SH-SY5Y (cell line): ENCODE data around the gene BTG4.

Experiments
- GATA2 ChIP-seq: IDR thresholded peaks from 2 replicates; pipeline ENCODE4 v1.6.1; 2011; ENCODE audit warnings: mild to moderate bottlenecking, low read depth, low read length
- GATA3 ChIP-seq: IDR thresholded peaks from 2 replicates; pipeline ENCODE4 v1.6.1; 2011; ENCODE audit warnings: low read depth, mild to moderate bottlenecking, low read length, moderate library complexity

GRCh38 chr11:111531136-111531535 lies 18.9 kb upstream of the BTG4 start:
- TF ChIP-seq GATA3 (no peak), GATA2 (no peak)
